Panc1 (cell line): ENCODE measurements around the gene OPRD1. TPM values are rescaled to one million over a fixed set of nuclear protein-coding genes. Genes with fewer than 3 reads are reported as not detected.

Experiments used
- ATAC-seq: fragments of 200-7000 bp; cut with Tn5 transposase; 2 replicates; pipeline ENCODE4 v1.9.1; 2020; ENCODE audit warnings: mild to moderate bottlenecking, moderate library complexity
- BruUV-seq: library from RNA; stranded (reverse); fragments of 400-500 nt; replicated peaks from 2 replicates; lab custom pipeline; 2021; lab: Mats Ljungman, UMichigan
- CTCF ChIA-PET: fragments of 300-600 bp; sonication (Branson Sonifier 250); formaldehyde crosslinking; loops from one replicate; lab custom pipeline; 2022; ENCODE audit warnings: antibody characterized with exemption; lab: Charles Lee
- POLR2A ChIA-PET: fragments of 300-600 bp; sonication (Branson Sonifier 250); formaldehyde crosslinking; loops from one replicate; lab custom pipeline; 2022; ENCODE audit warnings: antibody characterized with exemption; lab: Charles Lee
- DNase-seq: peaks from one replicate; pipeline ENCODE4 v3.0.0-alpha.2; 2010; ENCODE audit warnings: low read depth, low spot score
- H3K27ac ChIP-seq: 2 replicates; pipeline ENCODE4 v1.5.1; 2011; ENCODE audit warnings: mild to moderate bottlenecking, low read length, inconsistent platforms
- H3K27me3 ChIP-seq: fragments of 200-500 bp; sonication (Bioruptor generic); 2 replicates; pipeline ENCODE4 v1.6.0; 2014; ENCODE audit warnings: low read length, inconsistent platforms; ENCODE audit not compliant: control insufficient read depth, insufficient read depth
- H3K36me3 ChIP-seq: fragments of 200-500 bp; sonication (Bioruptor generic); 2 replicates; pipeline ENCODE4 v1.5.1; 2014; ENCODE audit warnings: inconsistent platforms, mild to moderate bottlenecking, low read length, moderate library complexity; ENCODE audit not compliant: control insufficient read depth, insufficient read depth
- H3K4me1 ChIP-seq: 2 replicates; pipeline ENCODE4 v1.5.1; 2011; ENCODE audit warnings: inconsistent platforms, mild to moderate bottlenecking, low read length, moderate library complexity; ENCODE audit not compliant: control insufficient read depth, insufficient read depth
- H3K4me3 ChIP-seq, 2 experiments: 2 replicates each; pipeline ENCODE4 v1.5.1; 2011 to 2012; ENCODE audit warnings: low read depth in 2 of 2, low read length in 2 of 2, mild to moderate bottlenecking in 2 of 2, inconsistent platforms in 1 of 2, moderate library complexity in 1 of 2
- H3K9me3 ChIP-seq: fragments of 200-500 bp; sonication (Bioruptor generic); 2 replicates; pipeline ENCODE4 v1.5.1; 2014; ENCODE audit warnings: low read depth, mild to moderate bottlenecking, inconsistent platforms, low read length, moderate library complexity; ENCODE audit not compliant: control insufficient read depth, insufficient read depth
- CTCF ChIP-seq: fragments of 450-650 bp; IDR thresholded peaks from 2 replicates; pipeline ENCODE4 v1.5.1; 2017; ENCODE audit warnings: mild to moderate bottlenecking
- POLR2AphosphoS5 ChIP-seq: IDR thresholded peaks from 2 replicates; pipeline ENCODE4 v1.6.1; 2012; ENCODE audit warnings: mild to moderate bottlenecking, low read depth, low read length, moderate library complexity
- REST ChIP-seq, 2 experiments: IDR thresholded peaks; 2 replicates each; pipeline ENCODE4 v1.6.1; 2011 to 2012; ENCODE audit warnings: low read depth in 2 of 2, control low read depth in 1 of 2, low read length in 1 of 2, mild to moderate bottlenecking in 1 of 2, moderate library complexity in 1 of 2; ENCODE audit not compliant: insufficient read depth in 1 of 2
- SIN3A ChIP-seq: IDR thresholded peaks from 2 replicates; pipeline ENCODE4 v1.6.1; 2012; ENCODE audit warnings: low read depth, mild to moderate bottlenecking, low read length, moderate library complexity, borderline replicate concordance; ENCODE audit not compliant: insufficient read depth
- TCF7L2 ChIP-seq: IDR thresholded peaks from 2 replicates; pipeline ENCODE4 v1.6.1; 2011; ENCODE audit warnings: mild to moderate bottlenecking, low read depth, low read length, inconsistent platforms
- in situ Hi-C: cut with HindIII; loops from 2 replicates; pipeline ENCODE4 v1.10.0; 2016; ENCODE audit warnings: low sequenced_read_pairs, low pct_unique_long_range_greater_than_20kb
- intact Hi-C: fragments of 100-400 bp; cut with micrococcal nuclease; formaldehyde crosslinking; loops from one replicate; pipeline ENCODE4 v1.10.0; 2022; ENCODE audit not compliant: unreplicated experiment
- total RNA-seq: library from RNA; stranded (reverse); gene quantifications from one replicate; pipeline ENCODE4 v1.2.1, GENCODE V29; 2021; ENCODE audit not compliant: unreplicated experiment

OPRD1 gene
- total RNA-seq, 1 experiment from 2014 or later, result 5.4 TPM

- DNase-seq (no peak), ATAC-seq (no peak)
- Histone ChIP-seq H3K9me3 (no peaks in the 10 kb centered on the region), H3K27me3 (no peaks in the 10 kb centered on the region), H3K27ac (no peak overlapping the region), H3K4me3 (no peak overlapping the region), H3K4me1 (no peaks in the 10 kb centered on the region), H3K36me3 (no peaks in the 10 kb centered on the region)
- ChIA-PET CTCF (interaction anchor here (0.5 to 1.1 kb wide), 5 partner anchors 18 to 399 kb away, joined by 3 to 23 read pairs (median 4); no protein-coding TSS in a partner anchor), POLR2A (interaction anchor here (0.6 kb wide), 1 partner anchor 210 kb away, joined by 8 read pairs; no protein-coding TSS in a partner anchor)
- TF ChIP-seq POLR2AphosphoS5 (no peak), CTCF (no peak), TCF7L2 (no peak), REST (IDR thresholded peaks at IDR 0.05; ENCODE audit: insufficient read depth in 1 of 2, low read depth in 2 of 2, low read length in 1 of 2) (no peak), SIN3A (no peak)
- intact Hi-C loops, result no loop called here
- BruUV-seq, result no TSS peak
- in situ Hi-C loops, result no loop called here
Measured at GRCh38 chr1:28783363-28783762, 28.6 kb upstream of the OPRD1 start.

GRCh38 chr1:28789412-28789811 lies 22.6 kb upstream of the OPRD1 start:
- Histone ChIP-seq H3K4me3 (no peak overlapping the region), H3K36me3 (no peaks in the 10 kb centered on the region), H3K4me1 (peaks cover 2% of the 10 kb centered on the region; the same call in 1 of the 2 replicates), H3K27ac (no peak overlapping the region), H3K27me3 (no peaks in the 10 kb centered on the region), H3K9me3 (no peaks in the 10 kb centered on the region)
- in situ Hi-C loops, result no loop called here
- intact Hi-C loops, result no loop called here
- TF ChIP-seq TCF7L2 (no peak), CTCF (no peak), POLR2AphosphoS5 (no peak), SIN3A (no peak), REST (IDR thresholded peaks at IDR 0.05; ENCODE audit: insufficient read depth in 1 of 2, low read depth in 2 of 2, low read length in 1 of 2) (no peak)
- CTCF ChIA-PET, result no interaction called here
- no peak for DNase-seq
- POLR2A ChIA-PET, result no interaction called here
- no peak for ATAC-seq
- no TSS peak for BruUV-seq
